Cardiac fibroblast (primary cell): ENCODE data around the gene DEFB129.
A peak's percentile ranks its signal among the peaks of the same experiment; 100 is the strongest.
"Not testable (repeated sequence)": the region's sequence is repeated elsewhere in the genome, so short reads cannot be mapped to it uniquely, and the experiment has no call there.

ENCODE experiments used
- DNase-seq, 2 donors: peaks; one replicate each; pipeline versions ENCODE4 v3.0.0 to v3.0.0-alpha.2; 2010; ENCODE audit warnings: low read depth in 2 of 2
- H3K4me3 ChIP-seq, 2 donors: replicated peaks in 1 of 2; 1 replicate in 1 of 2; 2 replicates in 1 of 2; pipeline ENCODE4 v1.5.1; 2011; ENCODE audit warnings: low read depth in 2 of 2, low read length in 2 of 2, mild to moderate bottlenecking in 2 of 2, moderate library complexity in 1 of 2
- TF ChIP-seq, protein P1 (sequence below): IDR thresholded peaks from one replicate; pipeline ENCODE4 v1.5.1; 2011; ENCODE audit warnings: low read depth, mild to moderate bottlenecking, low read length, inconsistent platforms

The DEFB129 gene

DNA sequence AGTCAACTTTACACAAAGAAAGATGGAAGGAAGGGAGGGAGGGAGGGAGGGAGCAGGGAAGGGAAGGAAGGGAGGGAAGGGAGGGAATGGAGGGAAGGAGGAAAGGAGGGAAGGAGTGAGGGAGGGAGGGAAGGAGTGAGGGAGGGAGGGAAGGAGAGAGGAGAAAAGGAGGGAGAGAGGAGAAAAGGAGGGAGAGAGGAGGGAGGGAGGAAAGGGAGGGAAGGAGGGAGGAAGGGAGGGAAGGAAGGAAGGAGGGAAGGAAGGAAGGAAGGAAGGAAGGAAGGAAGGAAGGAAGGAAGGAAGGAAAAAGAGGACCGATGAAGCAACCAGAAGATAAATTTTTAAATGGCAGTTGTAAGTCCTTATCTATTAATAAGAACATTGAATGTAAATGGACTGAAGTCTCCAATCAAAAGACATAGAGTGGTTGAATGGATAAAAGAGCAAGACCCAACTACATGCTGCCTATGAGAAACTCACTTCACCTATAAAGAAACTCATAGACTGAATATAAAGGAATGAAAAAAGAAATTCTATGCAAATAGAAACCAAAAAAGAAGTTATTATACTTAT is 5.7 kb upstream of the DEFB129 start:
- DNase-seq = no peak
- TF ChIP-seq, protein P1, sequence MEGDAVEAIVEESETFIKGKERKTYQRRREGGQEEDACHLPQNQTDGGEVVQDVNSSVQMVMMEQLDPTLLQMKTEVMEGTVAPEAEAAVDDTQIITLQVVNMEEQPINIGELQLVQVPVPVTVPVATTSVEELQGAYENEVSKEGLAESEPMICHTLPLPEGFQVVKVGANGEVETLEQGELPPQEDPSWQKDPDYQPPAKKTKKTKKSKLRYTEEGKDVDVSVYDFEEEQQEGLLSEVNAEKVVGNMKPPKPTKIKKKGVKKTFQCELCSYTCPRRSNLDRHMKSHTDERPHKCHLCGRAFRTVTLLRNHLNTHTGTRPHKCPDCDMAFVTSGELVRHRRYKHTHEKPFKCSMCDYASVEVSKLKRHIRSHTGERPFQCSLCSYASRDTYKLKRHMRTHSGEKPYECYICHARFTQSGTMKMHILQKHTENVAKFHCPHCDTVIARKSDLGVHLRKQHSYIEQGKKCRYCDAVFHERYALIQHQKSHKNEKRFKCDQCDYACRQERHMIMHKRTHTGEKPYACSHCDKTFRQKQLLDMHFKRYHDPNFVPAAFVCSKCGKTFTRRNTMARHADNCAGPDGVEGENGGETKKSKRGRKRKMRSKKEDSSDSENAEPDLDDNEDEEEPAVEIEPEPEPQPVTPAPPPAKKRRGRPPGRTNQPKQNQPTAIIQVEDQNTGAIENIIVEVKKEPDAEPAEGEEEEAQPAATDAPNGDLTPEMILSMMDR = no peak
- no peak overlapping the region for H3K4me3 ChIP-seq

GRCh38 chr20:225879-226278 is 1.2 kb upstream of the DEFB129 start:
- not testable (repeated sequence) for DNase-seq, H3K4me3 ChIP-seq

GRCh38 chr20:227439-228105 is 514 bp downstream of the DEFB129 start:
- no peak for DNase-seq
- no peak overlapping the region for H3K4me3 ChIP-seq
- TF ChIP-seq, protein P1 = no peak

DNA sequence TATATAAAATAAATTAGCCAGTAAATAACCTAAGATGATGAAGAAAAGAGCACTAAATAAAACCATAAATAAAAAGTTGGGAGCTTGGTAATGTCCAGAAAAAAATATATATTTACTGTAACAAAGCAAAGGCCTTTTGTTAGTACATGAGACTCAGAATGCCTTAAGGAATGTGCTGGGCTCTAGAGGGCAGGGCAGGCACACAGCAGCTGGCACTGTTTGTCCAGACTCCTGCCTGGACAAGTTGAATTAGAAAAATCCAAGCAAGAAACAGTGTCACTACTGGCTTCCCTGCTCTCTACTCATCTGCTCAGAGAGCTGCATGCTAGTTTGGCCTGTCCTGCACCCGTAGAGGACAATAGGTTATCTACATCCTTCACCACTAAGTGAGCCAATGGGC is 8.8 kb downstream of the DEFB129 start:
- TF ChIP-seq, protein P1 = peak; percentile 13
- no peak overlapping the region for H3K4me3 ChIP-seq
- DNase-seq = peak; percentile 5 to 49

DNA sequence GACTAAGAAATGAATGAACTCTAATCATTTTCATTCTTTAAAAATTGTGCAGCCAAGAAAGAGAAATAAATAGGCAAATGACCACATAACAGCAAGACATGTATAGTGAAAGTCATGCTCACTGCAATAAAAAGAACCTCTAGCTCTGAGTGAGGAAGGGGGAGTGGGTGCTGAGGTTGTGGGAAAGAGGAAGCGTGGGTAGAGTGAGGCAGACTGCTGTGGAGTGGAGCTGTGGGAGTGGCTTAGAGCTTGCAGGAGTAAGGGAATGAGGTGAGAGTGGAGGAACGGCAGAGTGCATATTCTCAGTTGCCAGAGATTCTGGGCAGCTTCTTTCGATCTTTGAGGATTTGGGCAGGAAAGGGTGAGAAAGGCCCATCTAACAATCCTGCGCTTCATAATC is 10.4 kb downstream of the DEFB129 start:
- no peak for DNase-seq
- no peak overlapping the region for H3K4me3 ChIP-seq
- TF ChIP-seq, protein P1 = no peak

GRCh38 chr20:237929-238328 is 10.9 kb downstream of the DEFB129 start:
- H3K4me3 ChIP-seq = no peak overlapping the region
- TF ChIP-seq, protein P1 = no peak
- DNase-seq = no peak

DNA sequence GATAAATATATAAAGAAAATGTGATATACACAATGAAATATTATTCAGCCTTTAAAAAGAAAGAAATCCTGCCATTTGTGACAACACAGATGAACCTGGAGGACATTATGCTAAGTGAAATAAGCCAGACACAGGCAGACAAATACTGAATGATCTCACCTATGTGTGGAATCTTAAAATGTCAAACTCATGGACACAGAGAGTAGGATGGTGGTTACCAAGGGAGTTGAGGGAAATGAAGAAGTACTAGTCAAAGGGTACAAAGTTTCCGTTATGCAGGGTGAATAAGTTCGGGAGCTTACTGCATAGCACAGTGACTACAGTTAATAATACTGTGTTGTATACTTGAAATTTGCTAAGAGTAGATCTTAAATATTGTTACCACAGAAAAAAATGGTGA is 15.8 kb downstream of the DEFB129 start:
- DNase-seq = no peak
- H3K4me3 ChIP-seq = no peak overlapping the region
- TF ChIP-seq, protein P1 = no peak
